Loucy (cell line): ENCODE results near the gene CEP128.

ENCODE experiments used
- CTCF ChIP-seq: fragments of 200-600 bp; sonication (generic); conservative IDR thresholded peaks from 2 replicates; pipeline ENCODE4 v1.5.1; 2014; ENCODE audit warnings: mild to moderate bottlenecking, antibody characterized with exemption, low read length
- EZH2phosphoT487 ChIP-seq: fragments of 200-600 bp; IDR thresholded peaks from 2 replicates; pipeline ENCODE4 v1.6.1; 2018; ENCODE audit warnings: antibody characterized with exemption, mild to moderate bottlenecking, moderate library complexity, borderline replicate concordance

- TF ChIP-seq CTCF (no peak), EZH2phosphoT487 (no peak)
These were observed 397.2 kb downstream of the CEP128 start for GRCh38 chr14:80544366-80544765.
